Esophagus (tissue), 2 donors: ENCODE measurements around the gene RIOK1. TPM values are rescaled to one million over a fixed set of nuclear protein-coding genes. Genes with fewer than 3 reads are reported as not detected.

ENCODE experiments used
- polyA plus RNA-seq, 2 donors: library from polyadenylated mRNA; stranded (reverse); fragments of 200-250 nt; gene quantifications; one replicate each; pipeline ENCODE4 v1.2.3, GENCODE V29; 2013
- donor health status: healthy with polysubstance abuse.
- donor health status: Bipolar disorder and iron deficiency.

Gene RIOK1
- polyA plus RNA-seq, 2 donors = 10.2 to 13.5 TPM

Other genes starting within 250 kb of the RIOK1 start
- 10 to 100 TPM; 14.4 to 47.4 TPM for gene SSR1, start 76.6 kb upstream of the RIOK1 start, polyA plus RNA-seq
- under 1 TPM; 0.02 TPM for gene CAGE1, start 66 bp upstream of the RIOK1 start, polyA plus RNA-seq
- 100 to 1,000 TPM; 182 to 349 TPM for gene DSP, start 151.9 kb downstream of the RIOK1 start, polyA plus RNA-seq
- gene SNRNP48, start 200.4 kb downstream of the RIOK1 start, polyA plus RNA-seq = 1 to 10 TPM; 3.2 to 3.5 TPM